HepG2 (cell line): ENCODE data around the gene AFAP1. TPM values are rescaled to one million over a fixed set of nuclear protein-coding genes. Genes with fewer than 3 reads are reported as not detected.

Source experiments
- CCDC6 ChIP-seq: sonication (generic); formaldehyde crosslinking; IDR thresholded peaks from 2 replicates; pipeline ENCODE4 v1.8.1; 2022; ENCODE audit warnings: mild to moderate bottlenecking, missing genetic modification reagents, moderate library complexity
- DDIT3 ChIP-seq: sonication (generic); formaldehyde crosslinking; IDR thresholded peaks from 2 replicates; pipeline ENCODE4 v1.4.0; 2020; ENCODE audit warnings: mild to moderate bottlenecking, missing genetic modification reagents
- DMTF1 ChIP-seq: sonication (generic); formaldehyde crosslinking; IDR thresholded peaks from 2 replicates; pipeline ENCODE4 v1.4.0; 2020; ENCODE audit warnings: mild to moderate bottlenecking, missing genetic modification reagents
- EHMT2 ChIP-seq: fragments of 200-600 bp; sonication (generic); IDR thresholded peaks from 2 replicates; pipeline ENCODE4 v1.7.0; 2017; ENCODE audit warnings: antibody characterized with exemption, low read depth, low read length, borderline replicate concordance
- HNRNPL ChIP-seq: fragments of 200-400 bp; formaldehyde crosslinking; IDR thresholded peaks from 2 replicates; pipeline ENCODE4 v1.6.1; 2017; ENCODE audit warnings: mild to moderate bottlenecking, low read depth, low read length
- KDM4B ChIP-seq: sonication (generic); formaldehyde crosslinking; IDR thresholded peaks from 2 replicates; pipeline ENCODE4 v1.4.0; 2020; ENCODE audit warnings: missing genetic modification reagents
- MNT ChIP-seq: fragments of 450-650 bp; IDR thresholded peaks from 2 replicates; pipeline ENCODE4 v1.6.1; 2016
- PLRG1 ChIP-seq: fragments of 450-650 bp; conservative IDR thresholded peaks from 2 replicates; pipeline ENCODE4 v1.6.1; 2016
- SNRNP70 ChIP-seq: fragments of 200-400 bp; formaldehyde crosslinking; IDR thresholded peaks from 2 replicates; pipeline ENCODE4 v1.6.1; 2017; ENCODE audit warnings: mild to moderate bottlenecking, low read depth, low read length, moderate library complexity
- SSRP1 ChIP-seq: IDR thresholded peaks from 2 replicates; pipeline ENCODE4 v1.6.1; 2016; ENCODE audit warnings: control low read depth
- TFE3 ChIP-seq: IDR thresholded peaks from 2 replicates; pipeline ENCODE4 v1.6.1; 2016
- ZBTB39 ChIP-seq: sonication (generic); formaldehyde crosslinking; IDR thresholded peaks from 2 replicates; pipeline ENCODE4 v1.5.0; 2020; ENCODE audit warnings: missing genetic modification reagents
- ZNF230 ChIP-seq: sonication (generic); formaldehyde crosslinking; IDR thresholded peaks from 2 replicates; pipeline ENCODE4 v1.4.0; 2020; ENCODE audit warnings: mild to moderate bottlenecking, missing genetic modification reagents
- ZNF276 ChIP-seq: sonication (generic); formaldehyde crosslinking; IDR thresholded peaks from 2 replicates; pipeline ENCODE4 v1.4.0; 2020; ENCODE audit warnings: mild to moderate bottlenecking, low read depth, missing genetic modification reagents
- ZNF362 ChIP-seq: sonication (generic); formaldehyde crosslinking; IDR thresholded peaks from 2 replicates; pipeline ENCODE4 v1.4.0; 2020; ENCODE audit warnings: missing genetic modification reagents, mild to moderate bottlenecking, borderline replicate concordance
- ZNF496 ChIP-seq: sonication (generic); formaldehyde crosslinking; IDR thresholded peaks from 2 replicates; pipeline ENCODE4 v1.8.1; 2023; ENCODE audit warnings: mild to moderate bottlenecking, moderate library complexity, missing genetic modification reagents; ENCODE audit not compliant: insufficient replicate concordance
- ZNF543 ChIP-seq: sonication (generic); formaldehyde crosslinking; IDR thresholded peaks from 2 replicates; pipeline ENCODE4 v1.4.0; 2020; ENCODE audit warnings: mild to moderate bottlenecking, missing genetic modification reagents
- ZNF75D ChIP-seq: sonication (generic); formaldehyde crosslinking; IDR thresholded peaks from 2 replicates; pipeline ENCODE4 v1.8.1; 2023; ENCODE audit warnings: missing genetic modification reagents, mild to moderate bottlenecking, borderline replicate concordance
- polyA plus RNA-seq, 8 experiments: library from polyadenylated mRNA; depleted of rRNA in 3 of 8; stranded (reverse) in 7 of 8; unstranded in 1 of 8; fragments of >200 nt; fragmentation: Illumina TruSeq in 4 of 8; extraction: Trizol in 4 of 8; gene quantifications; 2 replicates each; pipeline versions ENCODE4 v1.2.1 to v1.2.3, GENCODE V29; 2011 to 2016; ENCODE audit warnings: low read depth in 4 of 8, missing spikeins in 1 of 8, mixed read lengths in 1 of 8; ENCODE audit not compliant: insufficient read depth in 1 of 8
- total RNA-seq, 5 experiments: library from RNA; depleted of rRNA; stranded (reverse); fragments of >200 nt; fragmentation: Illumina TruSeq; extraction: Trizol; gene quantifications; 2 replicates each; pipeline ENCODE4 v1.2.3, GENCODE V29; 2016; ENCODE audit warnings: low read depth in 1 of 5

The AFAP1 gene
- total and polyA plus RNA-seq, 2 of the 13 experiments (the other 11 are each of a cell fraction or from before 2014, with no cell fraction given), result 2.5 TPM

- TF ChIP-seq MNT (no peak), SNRNP70 (no peak), ZNF362 (CRISPR knock-in tag) (no peak), KDM4B (CRISPR knock-in tag) (peak; percentile 46; the same call in 1 of the 2 replicates), ZNF230 (no peak), TFE3 (no peak; the same call in 1 of the 2 replicates), SSRP1 (CRISPR knock-in tag) (peak; percentile 76; the same call in 1 of the 2 replicates), PLRG1 (no peak), DMTF1 (CRISPR knock-in tag) (no peak), ZNF543 (CRISPR knock-in tag) (no peak), ZNF496 (CRISPR knock-in tag) (no peak), HNRNPL (no peak), DDIT3 (CRISPR knock-in tag) (no peak), ZNF276 (no peak), CCDC6 (peak; percentile 62), EHMT2 (no peak; the same call in 1 of the 2 replicates), ZNF75D (CRISPR knock-in tag) (no peak), ZBTB39 (CRISPR knock-in tag) (no peak)
Observed at GRCh38 chr4:7805533-7806337, 133.9 kb downstream of the AFAP1 start (continued).
